Erythroblast (primary cell): ENCODE results near the gene PIK3CG.
"Not testable (repeated sequence)": the region's sequence is repeated elsewhere in the genome, so short reads cannot be mapped to it uniquely, and the experiment has no call there.

Experiments used
- DNase-seq, 2 experiments: peaks; one replicate each; lab custom pipeline; 2025; lab: John Stamatoyannopoulos, UW
- GATA1 ChIP-seq: IDR thresholded peaks from 2 replicates; pipeline ENCODE4 v1.6.1; 2011; ENCODE audit warnings: low read depth, mild to moderate bottlenecking, control low read depth, low read length, moderate library complexity
- POLR2A ChIP-seq: IDR thresholded peaks from 2 replicates; pipeline ENCODE4 v1.6.1; 2011; ENCODE audit warnings: mild to moderate bottlenecking, low read length

Gene PIK3CG

DNA sequence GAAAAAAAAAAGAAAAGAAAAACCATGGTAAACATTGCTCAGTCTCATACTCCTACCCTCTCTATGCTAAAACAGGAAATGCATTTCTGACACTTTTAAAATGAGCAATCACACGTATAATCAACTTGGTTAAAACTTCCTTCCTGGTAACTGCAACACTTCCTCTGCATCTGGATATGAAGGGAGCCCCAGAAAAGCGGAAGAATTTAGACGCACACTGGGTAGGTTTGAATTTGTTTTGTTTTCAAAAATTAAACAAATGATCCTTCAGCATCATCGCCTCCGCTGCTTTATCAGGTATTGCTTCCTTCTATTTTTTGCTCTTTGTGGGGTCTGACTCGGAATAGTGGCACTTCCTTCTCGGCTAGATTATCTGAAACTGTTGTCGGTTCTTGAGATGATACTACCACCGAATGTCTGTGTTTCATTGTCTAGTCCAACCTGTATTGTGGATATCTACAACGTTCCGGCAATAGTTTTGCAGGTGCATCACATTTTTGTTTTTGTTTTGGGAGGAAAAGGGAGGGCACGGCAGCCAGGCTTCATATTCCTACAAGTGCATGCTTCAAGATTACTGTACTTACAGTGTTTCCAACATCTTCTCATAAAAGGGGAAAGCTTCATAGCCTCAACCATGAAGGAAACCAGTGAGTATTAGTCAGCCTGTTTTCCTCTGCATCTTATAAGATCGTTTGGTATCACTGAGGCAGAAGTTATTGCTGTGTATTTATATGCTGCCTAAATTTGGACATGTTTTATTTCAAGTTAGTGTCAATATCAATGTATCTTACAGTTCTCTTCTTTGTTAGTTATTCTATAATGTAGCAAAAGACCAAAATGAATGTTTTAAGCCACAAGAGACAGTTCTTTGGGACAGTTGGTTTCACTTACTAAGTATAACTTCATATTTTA lies at the start of gene PIK3CG:
Gene PIK3CG (plus strand): TSS at position 153 of the 912 bp plus-strand sequence. CDS start 2,280 bp downstream, outside the sequence.
- DNase-seq = peak; percentile 38 to 41
- TF ChIP-seq POLR2A = peak; percentile 55
- no peak for TF ChIP-seq GATA1

DNA sequence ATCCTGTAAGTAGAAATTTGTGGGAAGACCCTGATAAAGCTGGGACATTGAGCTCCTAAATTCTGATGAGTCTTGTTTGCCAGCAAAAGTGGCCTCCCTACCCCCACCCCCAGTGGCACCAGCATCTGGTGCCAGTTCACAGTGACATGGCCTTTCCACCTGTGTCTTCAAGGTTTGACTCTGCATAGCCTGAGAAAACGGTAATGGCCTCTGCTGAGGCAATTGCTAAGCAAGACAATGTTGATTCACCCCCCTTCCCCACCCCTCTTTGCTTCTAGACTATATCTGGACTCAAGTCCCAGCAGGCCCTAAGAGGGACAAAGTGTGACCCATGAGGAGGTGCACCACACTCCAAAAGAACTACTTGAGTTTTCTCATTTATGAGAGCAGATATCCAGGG lies 48.0 kb upstream of the PIK3CG start:
- TF ChIP-seq GATA1 = no peak
- no peak for TF ChIP-seq POLR2A
- DNase-seq = no peak

DNA sequence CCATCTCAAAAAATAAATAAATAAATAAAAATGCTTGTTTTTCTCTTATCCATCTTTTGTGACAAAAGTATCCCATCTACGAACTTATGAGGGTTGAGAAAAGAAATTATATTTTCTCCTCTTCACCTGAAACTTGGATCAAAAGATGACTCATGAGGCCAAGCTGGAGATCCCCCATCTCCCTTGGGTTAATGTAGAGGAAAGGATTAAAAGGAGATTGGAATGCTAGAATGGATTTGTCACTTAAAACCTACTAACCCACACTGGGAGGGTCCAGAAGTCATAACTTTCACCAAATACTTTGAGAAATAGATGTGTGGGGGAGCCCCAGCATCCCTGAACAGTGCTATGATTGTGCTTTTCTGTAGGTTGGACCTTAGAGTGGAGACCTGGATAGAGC lies 46.3 kb upstream of the PIK3CG start:
- DNase-seq = no peak
- no peak for TF ChIP-seq GATA1
- TF ChIP-seq POLR2A = no peak

DNA sequence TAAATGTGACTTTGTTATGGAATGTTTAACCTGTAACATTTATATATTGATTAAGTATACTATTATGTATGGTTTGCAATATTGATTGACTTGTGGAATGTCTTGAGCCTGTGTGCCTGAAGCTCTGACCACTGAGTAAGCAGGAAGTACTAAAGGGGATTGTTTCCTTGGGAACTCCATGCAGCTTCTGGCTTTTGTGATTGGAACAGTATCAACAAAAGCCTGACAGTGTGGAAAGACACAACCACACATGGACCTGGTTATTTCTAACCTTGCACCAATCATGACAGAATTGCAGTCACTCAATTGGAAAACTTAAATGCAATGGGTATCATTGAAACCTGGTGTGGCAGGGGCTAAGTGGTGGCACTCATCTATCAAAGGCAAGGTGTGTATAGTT lies 45.5 kb upstream of the PIK3CG start:
- TF ChIP-seq POLR2A (no peak), GATA1 (no peak)

DNA sequence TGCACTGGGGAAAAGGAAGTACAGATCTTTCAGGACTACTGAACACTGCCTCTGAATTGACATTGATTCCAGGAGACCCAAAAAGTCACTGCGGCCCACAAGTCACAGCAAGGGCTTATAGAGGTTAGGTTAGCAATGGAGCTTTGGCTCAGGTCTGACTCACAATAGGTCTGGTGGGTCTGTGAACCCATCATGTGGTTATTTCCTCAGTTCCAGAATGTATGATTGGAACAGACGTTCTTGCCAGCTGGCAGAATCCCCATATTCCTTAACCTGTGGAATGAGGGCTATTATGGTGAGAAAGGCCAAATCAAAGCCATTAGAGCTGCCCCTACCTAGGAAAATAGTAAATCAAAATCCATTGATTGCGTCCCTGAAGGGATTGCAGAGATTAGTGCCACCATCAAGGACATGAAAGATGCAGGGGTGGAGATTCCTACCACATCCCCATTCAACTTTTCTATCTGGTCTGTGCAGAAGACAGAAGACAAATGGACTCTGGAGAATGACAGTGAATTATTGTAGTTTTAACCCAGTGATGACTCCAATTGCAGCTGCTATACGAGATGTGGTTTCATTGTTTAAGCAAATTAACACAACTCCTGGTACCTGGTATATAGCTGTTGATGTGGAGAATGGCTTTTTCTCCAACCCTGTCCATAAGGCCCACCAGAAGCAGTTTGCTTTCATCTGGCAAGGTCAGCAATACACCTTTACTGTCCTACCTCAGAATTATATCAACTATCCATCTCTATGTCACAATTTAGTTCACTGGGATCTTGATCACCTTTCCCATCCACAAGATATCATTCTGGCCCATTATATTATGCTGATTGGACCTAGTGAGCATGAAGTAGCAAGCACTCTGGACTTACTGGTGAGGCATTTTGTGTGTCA lies 44.5 kb upstream of the PIK3CG start:
- no peak for DNase-seq
- TF ChIP-seq GATA1 (no peak), POLR2A (no peak)

More for the DNA sequence above, 45.5 kb upstream of the PIK3CG start:
- DNase-seq = no peak

DNA sequence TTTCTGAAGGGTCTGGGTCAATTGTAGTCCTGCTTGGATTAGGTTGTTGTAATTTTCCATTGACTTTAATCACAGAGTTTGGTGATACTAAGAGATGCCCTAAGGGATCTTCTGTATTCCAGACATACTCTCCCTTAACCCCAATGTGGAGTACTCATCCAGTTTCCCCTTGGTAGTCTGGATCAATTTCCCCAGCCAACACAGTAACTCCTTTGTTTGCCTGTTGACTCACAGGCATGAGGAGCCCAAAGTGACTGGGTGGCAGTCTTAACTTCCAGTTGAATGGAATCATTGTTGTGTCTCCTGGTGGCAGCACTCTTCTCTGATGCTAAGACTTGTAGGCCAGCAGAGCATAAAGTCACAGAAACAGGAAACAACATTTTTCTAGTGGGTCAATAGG lies 41.5 kb upstream of the PIK3CG start:
- TF ChIP-seq GATA1 = no peak
- TF ChIP-seq POLR2A = no peak
- no peak for DNase-seq

DNA sequence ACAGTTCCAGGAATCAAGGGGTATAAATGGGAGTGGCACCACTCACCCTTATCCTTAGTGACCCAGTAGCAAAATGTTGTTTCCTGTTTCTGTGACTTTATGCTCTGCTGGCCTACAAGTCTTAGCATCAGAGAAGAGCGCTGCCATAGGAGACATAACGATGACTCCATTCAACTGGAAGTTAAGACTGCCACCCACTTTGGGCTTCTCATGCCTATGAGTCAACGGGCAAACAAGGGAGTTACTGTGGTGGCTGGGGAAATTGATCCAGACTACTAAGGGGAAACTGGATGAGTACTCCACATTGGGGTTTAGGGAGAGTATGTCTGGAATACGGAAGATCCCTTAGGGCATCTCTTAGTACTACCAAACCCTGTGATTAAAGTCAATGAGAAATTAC lies 40.6 kb upstream of the PIK3CG start:
- TF ChIP-seq GATA1 = no peak
- DNase-seq = no peak

DNA sequence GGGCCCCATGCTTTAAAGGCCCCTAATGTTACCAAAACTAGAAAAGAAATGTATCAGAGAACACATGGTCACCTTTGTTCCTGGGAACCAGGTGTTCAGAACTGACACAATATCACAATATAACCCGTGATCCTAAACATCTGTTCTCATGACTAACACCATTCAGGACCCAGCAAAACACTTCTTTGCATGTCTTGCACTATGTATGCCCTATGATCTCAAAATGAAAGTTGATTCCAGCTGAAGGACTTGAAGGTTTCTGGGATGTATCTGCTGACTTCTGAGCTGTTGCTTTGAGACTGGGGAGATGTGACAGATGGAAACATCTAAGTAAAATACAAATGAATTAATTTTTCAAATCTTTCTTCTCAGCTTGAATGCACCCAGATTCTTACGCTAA lies 37.5 kb upstream of the PIK3CG start:
- no peak for TF ChIP-seq GATA1
- no peak for DNase-seq

DNA sequence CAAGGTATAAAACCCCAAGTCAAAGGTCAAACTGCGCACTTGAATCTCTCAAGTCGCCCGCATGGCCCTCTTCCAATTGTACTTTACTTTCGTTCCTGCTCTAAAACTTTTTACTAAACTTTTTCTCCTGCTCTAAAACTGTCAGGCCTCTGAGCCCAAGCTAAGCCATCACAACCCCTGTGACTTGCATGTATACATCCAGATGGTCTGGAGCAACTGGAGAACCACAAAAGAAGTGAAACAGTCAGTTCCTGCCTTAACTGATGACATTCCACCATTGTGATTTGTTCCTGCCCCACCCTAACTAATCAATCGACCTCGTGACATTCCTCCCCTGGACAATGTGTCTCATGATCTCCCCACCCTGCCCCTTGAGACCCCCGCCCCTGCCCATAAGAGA lies 35.6 kb upstream of the PIK3CG start:
- no peak for TF ChIP-seq POLR2A
- TF ChIP-seq GATA1 = no peak
- DNase-seq = no peak

DNA sequence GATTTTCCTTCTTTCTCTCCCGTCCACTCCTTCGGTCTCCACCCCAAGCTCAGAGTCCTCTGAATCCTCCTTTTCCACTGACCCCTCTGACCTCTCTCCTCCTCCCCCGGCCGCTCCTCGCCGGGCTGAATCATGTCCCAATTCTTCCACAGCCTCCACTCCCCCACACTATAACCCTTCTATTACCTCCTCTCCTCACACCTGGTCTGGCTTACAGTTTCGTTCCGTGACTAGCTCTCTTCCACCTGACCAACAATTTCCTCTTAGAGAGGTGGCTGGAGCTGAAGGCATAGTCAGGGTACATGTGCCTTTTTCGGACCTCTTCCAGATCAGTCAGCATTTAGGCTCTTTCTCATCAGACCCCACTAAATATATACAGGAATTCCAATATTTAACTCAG lies 34.2 kb upstream of the PIK3CG start:
- not testable (repeated sequence) for DNase-seq

DNA sequence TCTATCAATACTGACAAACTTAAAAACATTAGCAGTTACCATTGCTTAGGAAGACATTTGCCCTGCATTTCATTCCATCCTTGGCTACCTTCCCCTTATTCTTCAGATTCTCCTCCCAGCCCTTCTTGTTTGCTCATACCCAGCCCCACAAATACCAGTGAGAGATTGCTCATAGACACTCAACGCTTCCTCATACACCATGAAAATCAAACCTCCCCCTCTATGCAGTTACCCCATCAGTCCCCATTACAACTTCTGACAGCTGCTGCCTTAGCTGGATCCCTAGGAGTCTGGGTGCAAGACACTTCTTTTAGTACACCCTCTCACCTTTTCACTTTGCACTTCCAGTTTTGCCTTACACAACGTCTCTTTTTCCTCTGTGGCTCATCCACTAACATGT lies 28.3 kb upstream of the PIK3CG start:
- DNase-seq = no peak
- no peak for TF ChIP-seq POLR2A
- TF ChIP-seq GATA1 = no peak

DNA sequence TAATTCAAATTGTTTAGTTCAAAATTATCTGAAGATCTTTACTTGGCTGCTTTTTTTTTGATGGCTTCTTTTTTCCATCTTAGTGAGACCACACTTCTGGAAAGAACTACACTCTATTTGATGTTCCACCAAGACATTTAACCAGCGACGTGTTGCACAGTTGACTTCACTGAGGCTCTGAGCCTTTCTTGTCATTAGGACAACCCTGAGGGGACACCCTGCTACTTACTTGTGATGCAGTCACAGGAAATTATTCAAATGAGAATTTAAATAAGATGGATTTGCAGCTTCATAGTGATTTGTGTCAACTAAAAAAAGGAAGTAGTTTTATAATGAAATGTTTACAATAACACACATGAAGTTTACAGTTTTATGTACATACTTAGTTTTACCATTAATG lies 25.6 kb upstream of the PIK3CG start:
- TF ChIP-seq GATA1 (no peak), POLR2A (no peak)
- no peak for DNase-seq

DNA sequence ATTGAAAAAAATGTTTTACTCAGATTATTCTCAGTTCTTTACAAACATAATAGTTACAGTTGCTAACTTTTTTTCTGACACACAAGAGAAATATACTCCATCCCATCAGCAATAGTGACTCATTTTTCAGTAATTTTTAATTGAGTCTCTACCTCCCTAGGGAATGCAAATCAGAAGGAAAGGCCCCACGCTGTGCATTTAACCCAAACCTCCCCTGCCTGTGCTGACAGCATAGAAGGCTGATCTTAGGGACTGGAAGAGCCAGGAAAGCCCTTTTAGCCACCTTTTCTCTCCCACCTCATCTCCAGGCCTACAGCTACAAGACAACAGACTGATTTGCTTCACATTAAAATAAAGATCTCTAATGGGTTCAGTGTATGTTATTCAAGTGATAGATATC lies 24.7 kb upstream of the PIK3CG start:
- TF ChIP-seq GATA1 (no peak), POLR2A (no peak)
- DNase-seq = no peak

DNA sequence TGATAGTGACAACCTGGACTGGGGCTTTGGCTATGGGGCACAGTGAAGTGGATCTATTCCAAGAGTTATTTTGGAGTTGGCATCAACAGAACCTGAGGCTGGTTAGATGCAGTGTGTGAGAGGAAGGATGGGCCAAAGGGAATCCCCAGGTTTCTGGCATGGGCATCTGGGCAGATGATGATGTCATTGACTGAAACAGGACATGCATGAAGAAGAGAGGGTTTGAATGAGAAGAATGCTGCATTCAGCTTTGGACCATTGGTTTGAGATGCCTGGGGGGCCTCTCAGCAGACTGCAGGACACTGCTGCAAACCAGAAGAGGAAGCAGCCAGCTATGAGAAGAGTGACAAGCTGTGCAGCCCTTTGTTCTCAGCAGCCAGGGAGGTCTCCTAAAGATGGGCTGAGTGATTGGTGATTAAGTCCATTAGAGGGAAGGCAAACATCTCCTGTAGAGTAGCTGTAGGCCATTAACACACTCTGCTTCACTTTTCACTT lies 23.1 kb upstream of the PIK3CG start:
- DNase-seq = no peak
- TF ChIP-seq GATA1 = no peak
- TF ChIP-seq POLR2A = no peak

DNA sequence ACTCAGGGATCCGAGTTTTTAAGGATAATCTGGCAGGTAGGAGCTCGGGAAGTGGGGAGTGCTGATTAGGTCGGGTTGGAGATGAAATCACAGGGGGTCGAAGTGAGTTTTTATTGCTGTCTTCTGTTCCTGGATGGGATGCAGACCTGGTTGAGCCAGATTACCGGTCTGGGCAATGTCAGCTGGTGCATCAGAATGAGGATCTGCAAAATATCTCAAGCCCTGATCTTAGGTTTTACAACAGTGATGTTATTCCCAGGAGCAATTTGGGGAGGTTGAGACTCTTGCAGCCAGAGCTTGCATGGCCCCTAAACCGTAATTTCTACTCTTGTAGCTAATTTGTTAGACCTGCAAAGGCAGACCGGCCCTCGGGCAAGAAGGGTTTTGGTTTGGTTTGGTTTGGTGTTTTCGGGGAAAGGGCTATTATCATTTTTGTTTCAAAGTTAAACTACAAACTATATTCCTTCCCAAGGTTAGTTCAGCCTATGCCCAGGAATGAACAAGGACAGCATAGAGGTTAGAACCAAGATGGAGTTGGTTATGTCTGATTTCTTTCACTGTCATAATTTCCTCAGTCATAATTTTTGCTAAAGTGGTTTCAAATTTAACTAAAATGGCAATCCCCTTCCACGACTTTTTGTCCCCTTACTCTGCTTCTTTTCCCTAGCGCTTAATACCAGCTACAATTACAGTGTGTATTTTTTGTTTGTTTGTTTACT lies 20.6 kb upstream of the PIK3CG start:
- TF ChIP-seq POLR2A (no peak), GATA1 (no peak)
- DNase-seq = no peak
